Skeletal muscle tissue (tissue), 4 donors: ENCODE results near the gene MGAT4A. TPM values are rescaled to one million over a fixed set of nuclear protein-coding genes. Genes with fewer than 3 reads are reported as not detected.
"Not testable (repeated sequence)": the region's sequence is repeated elsewhere in the genome, so short reads cannot be mapped to it uniquely, and the experiment has no call there.

Experiments
- H3K27ac ChIP-seq: one replicate; pipeline ENCODE4 v1.7.0; 2013; ENCODE audit warnings: mild to moderate bottlenecking, low read depth, low read length, inconsistent platforms
- H3K27me3 ChIP-seq, 3 donors: one replicate each; pipeline ENCODE4 v1.7.0; 2013; ENCODE audit warnings: low read length in 3 of 3; ENCODE audit not compliant: control insufficient read depth in 3 of 3, insufficient read depth in 3 of 3
- H3K36me3 ChIP-seq, 3 donors: one replicate each; pipeline ENCODE4 v1.7.0; 2013; ENCODE audit warnings: low read length in 3 of 3; ENCODE audit not compliant: control insufficient read depth in 3 of 3, insufficient read depth in 3 of 3
- H3K4me1 ChIP-seq, 3 donors: one replicate each; pipeline ENCODE4 v1.7.0; 2013; ENCODE audit warnings: low read length in 3 of 3, mild to moderate bottlenecking in 3 of 3; ENCODE audit not compliant: control insufficient read depth in 3 of 3, insufficient read depth in 3 of 3
- H3K4me3 ChIP-seq, 3 donors: one replicate each; pipeline ENCODE4 v1.7.0; 2013; ENCODE audit warnings: low read length in 3 of 3
- H3K9ac ChIP-seq, 3 donors: one replicate each; pipeline ENCODE4 v1.7.0; 2013; ENCODE audit warnings: low read length in 3 of 3, mild to moderate bottlenecking in 3 of 3, moderate library complexity in 2 of 3, low read depth in 1 of 3
- H3K9me3 ChIP-seq, 3 donors: one replicate each; pipeline ENCODE4 v1.7.0; 2013; ENCODE audit warnings: low read length in 3 of 3; ENCODE audit not compliant: control insufficient read depth in 3 of 3
- total RNA-seq: library from RNA; depleted of rRNA; stranded (reverse); fragments of >200 nt; gene quantifications from one replicate; pipeline ENCODE4 v1.2.3, GENCODE V29; 2014
- donor health status: Osteomylitis.

MGAT4A gene
- total RNA-seq, 1 donor from 2014 or later = 6.3 TPM

- Histone ChIP-seq H3K27ac (no peak overlapping the region), H3K4me3 (no peak overlapping the region), H3K9ac (no peak overlapping the region), H3K36me3 (peaks cover 5 to 27% (median 20%) of the 10 kb centered on the region in 3 donors), H3K9me3 (no peaks in the 10 kb centered on the region), H3K4me1 (peaks cover 32 to 49% (median 40%) of the 10 kb centered on the region in 3 donors), H3K27me3 (no peaks in the 10 kb centered on the region)
These were observed 125.9 kb downstream of the MGAT4A start for GRCh38 chr2:98605076-98605475.

GRCh38 chr2:98604547-98604946 is 126.4 kb downstream of the MGAT4A start:
- peaks cover 28 to 44% (median 35%) of the 10 kb centered on the region in 3 donors for H3K4me1 ChIP-seq
- peaks cover 7 to 27% (median 24%) of the 10 kb centered on the region in 3 donors for H3K36me3 ChIP-seq
- H3K9me3 ChIP-seq = no peaks in the 10 kb centered on the region
- no peak overlapping the region for H3K4me3 ChIP-seq
- no peak overlapping the region for H3K27ac ChIP-seq
- H3K27me3 ChIP-seq = no peaks in the 10 kb centered on the region
- H3K9ac ChIP-seq = no peak overlapping the region

GRCh38 chr2:98601532-98602132 is 129.3 kb downstream of the MGAT4A start:
- Histone ChIP-seq H3K9ac (no peak overlapping the region), H3K9me3 (no peaks in the 10 kb centered on the region), H3K36me3 (peaks cover 7 to 48% (median 38%) of the 10 kb centered on the region in 3 donors), H3K4me3 (no peak overlapping the region), H3K27me3 (no peaks in the 10 kb centered on the region), H3K4me1 (peaks cover 13 to 22% (median 19%) of the 10 kb centered on the region in 3 donors), H3K27ac (no peak overlapping the region)

GRCh38 chr2:98598781-98599428 is 132.0 kb downstream of the MGAT4A start:
- no peaks in the 10 kb centered on the region for H3K27me3 ChIP-seq
- peaks cover 7 to 48% (median 42%) of the 10 kb centered on the region in 3 donors for H3K36me3 ChIP-seq
- no peaks in the 10 kb centered on the region for H3K9me3 ChIP-seq
- H3K4me3 ChIP-seq = no peak overlapping the region
- H3K4me1 ChIP-seq = no peaks in the 10 kb centered on the region
- H3K27ac ChIP-seq = no peak overlapping the region
- no peak overlapping the region for H3K9ac ChIP-seq

- H3K36me3 ChIP-seq = peaks cover 2 to 25% (median 22%) of the 10 kb centered on the region in 3 donors
These were observed 136.3 kb downstream of the MGAT4A start for GRCh38 chr2:98594665-98595064.

GRCh38 chr2:98592565-98592964 is 138.4 kb downstream of the MGAT4A start:
- Histone ChIP-seq H3K4me3 (no peak overlapping the region), H3K9me3 (no peaks in the 10 kb centered on the region), H3K4me1 (no peaks in the 10 kb centered on the region), H3K36me3 (peaks cover 2 to 16% (median 4%) of the 10 kb centered on the region in 3 donors), H3K27ac (no peak overlapping the region), H3K27me3 (no peaks in the 10 kb centered on the region), H3K9ac (no peak overlapping the region)

More at GRCh38 chr2:98594665-98595064, 136.3 kb downstream of the MGAT4A start:
- not testable (repeated sequence) for H3K27me3 ChIP-seq, H3K4me3 ChIP-seq, H3K9ac ChIP-seq, H3K9me3 ChIP-seq, H3K27ac ChIP-seq, H3K4me1 ChIP-seq

GRCh38 chr2:98589489-98589888 is 141.4 kb downstream of the MGAT4A start:
- no peak overlapping the region for H3K9ac ChIP-seq

GRCh38 chr2:98588880-98589431 is 142.0 kb downstream of the MGAT4A start:
- no peaks in the 10 kb centered on the region for H3K27me3 ChIP-seq
- H3K4me3 ChIP-seq = no peak overlapping the region
- H3K36me3 ChIP-seq = peaks cover 4 to 24% (median 7%) of the 10 kb centered on the region in 3 donors
- no peaks in the 10 kb centered on the region for H3K4me1 ChIP-seq
- H3K9ac ChIP-seq = peak overlapping the region in 1 of 3 donors; percentile 21
- no peaks in the 10 kb centered on the region for H3K9me3 ChIP-seq
- H3K27ac ChIP-seq = no peak overlapping the region

More at GRCh38 chr2:98589489-98589888, 141.4 kb downstream of the MGAT4A start:
- no peaks in the 10 kb centered on the region for H3K4me1 ChIP-seq
- H3K36me3 ChIP-seq = peaks cover 2 to 19% (median 7%) of the 10 kb centered on the region in 3 donors
- no peaks in the 10 kb centered on the region for H3K9me3 ChIP-seq
- no peaks in the 10 kb centered on the region for H3K27me3 ChIP-seq
- H3K27ac ChIP-seq = no peak overlapping the region
- H3K4me3 ChIP-seq = no peak overlapping the region

- H3K9ac ChIP-seq = no peak overlapping the region
- H3K36me3 ChIP-seq = peaks cover 10 to 32% (median 19%) of the 10 kb centered on the region in 3 donors
- H3K4me1 ChIP-seq = no peaks in the 10 kb centered on the region
- no peaks in the 10 kb centered on the region for H3K9me3 ChIP-seq
- H3K4me3 ChIP-seq = no peak overlapping the region
- H3K27me3 ChIP-seq = no peaks in the 10 kb centered on the region
- no peak overlapping the region for H3K27ac ChIP-seq
These were observed 144.3 kb downstream of the MGAT4A start for GRCh38 chr2:98586551-98587140.

GRCh38 chr2:98585386-98585785 is 145.5 kb downstream of the MGAT4A start:
- Histone ChIP-seq H3K4me3 (no peak overlapping the region), H3K4me1 (no peaks in the 10 kb centered on the region), H3K27ac (no peak overlapping the region), H3K36me3 (peaks cover 8 to 32% (median 19%) of the 10 kb centered on the region in 3 donors), H3K9me3 (no peaks in the 10 kb centered on the region), H3K9ac (no peak overlapping the region), H3K27me3 (no peaks in the 10 kb centered on the region)
